GM11168 (cell line): Measurements from ENCODE around the gene C9orf78.

Experiments
- in situ Hi-C: fragments of 300-500 bp; cut with MboI; formaldehyde crosslinking; loops from one replicate; pipeline ENCODE4 v1.12.0; 2022; ENCODE audit warnings: low sequenced_read_pairs; ENCODE audit not compliant: unreplicated experiment

C9orf78 gene

DNA sequence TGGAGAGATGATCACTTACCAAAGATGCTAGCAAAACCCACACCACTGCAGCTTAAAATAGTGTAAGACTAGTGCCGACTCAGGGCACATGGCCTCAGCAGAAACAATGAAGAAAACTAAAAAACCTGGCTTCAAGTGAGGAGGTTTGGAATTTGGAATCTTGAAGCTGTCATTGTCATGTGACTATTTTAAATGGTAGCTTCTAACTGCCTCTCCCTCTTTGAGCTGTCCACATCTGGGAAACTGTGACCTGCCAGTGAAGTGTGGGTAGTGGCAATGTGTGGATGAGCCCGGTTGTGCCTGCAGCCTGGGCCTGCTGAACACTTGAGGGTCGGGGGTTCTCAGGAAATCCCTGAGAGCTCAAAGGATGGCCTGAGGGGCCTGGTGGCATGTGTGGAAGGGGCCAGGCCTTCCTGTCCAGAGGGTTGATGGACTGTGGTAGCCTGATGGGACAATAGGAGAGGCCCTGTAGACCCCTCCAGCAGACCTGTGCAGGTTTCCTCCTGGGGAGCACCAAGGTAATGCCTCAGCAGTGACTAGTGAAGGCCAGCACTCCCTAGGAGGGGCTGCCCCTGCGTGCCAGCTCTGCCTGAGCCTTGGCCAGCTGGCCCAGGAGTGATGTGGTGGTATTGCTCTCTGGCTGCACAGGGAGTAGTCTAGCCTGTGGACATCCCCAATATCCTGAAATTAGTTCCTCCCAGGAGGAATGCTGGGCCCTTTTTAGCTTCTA is 13.8 kb upstream of the C9orf78 start:
- in situ Hi-C loops: no loop called here

DNA sequence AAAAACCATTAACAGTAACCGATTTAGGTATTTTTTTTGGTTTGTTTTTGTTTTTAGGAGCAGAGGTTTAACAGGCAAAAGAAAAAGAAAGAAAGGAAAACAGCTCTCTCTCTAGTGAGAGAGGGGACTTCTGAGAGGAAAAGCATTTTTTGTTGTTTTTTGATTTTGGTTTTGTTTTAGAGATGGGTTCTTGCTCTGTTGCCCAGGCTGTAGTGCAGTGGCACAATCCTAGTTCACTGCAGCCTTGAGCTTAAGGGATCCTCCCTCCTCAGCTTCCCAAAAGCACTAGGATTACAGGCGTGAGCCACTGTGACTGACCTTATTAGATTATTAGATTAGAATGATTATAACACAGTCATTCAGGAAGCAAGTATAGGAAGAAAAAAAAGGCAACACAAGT is 10.3 kb upstream of the C9orf78 start:
- in situ Hi-C loops: no loop called here

DNA sequence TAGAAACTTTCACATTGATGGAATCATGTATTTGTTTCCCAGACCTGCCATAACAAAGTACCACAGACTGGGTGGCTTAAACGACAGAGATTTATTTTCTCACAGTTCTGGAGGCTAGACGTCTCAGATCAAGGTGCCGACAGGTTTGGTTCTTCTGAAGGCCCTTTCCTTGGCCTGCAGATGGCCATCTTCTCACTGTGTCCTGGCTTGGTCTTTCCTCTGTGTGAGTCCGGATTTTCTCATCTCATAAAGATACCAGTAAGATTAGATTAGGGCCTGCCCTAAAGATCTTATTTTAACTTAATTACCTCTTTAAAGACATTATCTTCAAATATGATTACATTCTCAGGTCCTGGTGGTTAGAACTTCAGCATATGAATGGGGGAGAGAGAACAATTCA is 6.0 kb upstream of the C9orf78 start:
- in situ Hi-C loops: no loop called here

DNA sequence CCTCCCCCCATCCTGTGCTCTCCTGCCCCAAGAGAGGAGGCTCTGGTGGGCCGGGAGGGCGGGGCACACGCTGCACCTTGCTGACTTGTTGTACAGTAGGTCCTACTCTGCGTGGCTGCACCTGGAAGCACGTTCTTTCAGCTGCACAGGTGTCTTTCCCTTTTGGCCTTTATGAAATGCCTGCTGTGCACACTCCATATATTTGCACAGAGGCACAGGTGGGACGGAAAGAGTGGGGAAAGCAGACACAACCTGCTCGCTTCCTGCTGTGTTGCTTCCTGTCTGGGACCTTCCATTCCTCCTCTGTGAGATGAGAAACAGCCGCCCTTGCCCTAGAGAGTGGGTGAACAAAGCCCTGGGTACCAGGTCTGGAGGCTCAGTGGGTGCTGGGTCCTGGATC is 5.0 kb upstream of the C9orf78 start:
- in situ Hi-C loops: no loop called here

DNA sequence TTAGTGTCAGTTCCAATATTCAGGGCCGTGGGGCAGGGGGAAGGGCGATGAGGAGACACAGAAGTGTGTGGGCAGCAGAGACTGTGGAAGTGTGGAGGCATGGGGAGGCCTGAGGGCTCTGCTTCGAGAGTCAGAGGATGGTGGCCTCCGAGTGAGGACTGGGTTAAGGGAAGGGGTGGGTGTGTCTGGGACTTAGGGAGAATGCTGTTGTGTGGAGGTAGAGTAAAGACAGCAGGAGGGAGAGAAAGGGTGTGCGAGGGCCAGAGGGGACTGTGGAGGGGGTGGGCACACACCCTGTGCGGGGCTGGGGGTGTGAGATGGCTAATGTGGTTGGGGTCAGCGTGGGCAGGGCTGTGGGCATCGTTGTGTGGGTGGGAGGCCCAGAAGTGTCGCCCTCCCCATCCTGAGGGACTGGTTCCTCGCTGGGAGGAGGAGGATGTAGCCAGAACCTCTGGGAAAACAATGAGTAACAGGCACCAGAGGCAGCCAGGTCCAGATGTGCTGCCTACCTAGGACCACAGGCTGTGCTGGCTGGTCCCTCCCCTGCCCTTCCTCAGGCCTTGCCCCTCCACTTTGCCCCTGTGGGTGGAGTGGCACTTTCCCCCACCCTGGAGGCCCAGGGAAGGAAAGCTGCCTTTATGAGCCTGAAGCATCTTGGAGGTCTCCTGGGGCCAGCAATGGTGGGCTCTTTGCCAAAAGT is 4.4 kb upstream of the C9orf78 start:
- in situ Hi-C loops: no loop called here

DNA sequence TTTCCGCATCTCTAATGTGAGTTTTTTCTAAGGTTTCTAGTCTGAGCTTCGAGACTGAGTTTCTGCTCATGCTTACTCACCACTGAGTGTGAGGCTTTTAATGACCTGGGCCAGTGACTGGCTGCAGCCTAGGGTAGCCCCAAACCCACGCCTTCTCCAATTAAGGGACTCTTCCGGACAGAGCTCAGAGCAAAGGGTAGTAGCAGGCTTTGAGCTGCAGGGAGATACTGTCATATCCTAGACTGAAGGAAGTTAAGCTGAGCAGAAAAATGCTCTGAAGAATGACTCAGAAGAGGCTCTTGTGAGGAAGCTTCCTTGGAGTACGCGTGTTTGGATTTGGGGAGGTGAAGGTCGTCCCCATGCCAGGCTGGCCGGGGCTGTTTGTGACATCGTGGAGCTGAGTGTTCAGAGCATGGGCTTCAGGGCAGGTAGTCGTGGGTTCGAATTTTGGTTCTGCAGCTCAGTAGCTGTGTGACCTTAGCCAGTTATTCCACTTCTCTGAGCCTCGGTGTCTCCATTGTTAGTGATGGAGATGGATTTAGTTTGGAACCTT is 3.7 kb upstream of the C9orf78 start:
- in situ Hi-C loops: no loop called here

DNA sequence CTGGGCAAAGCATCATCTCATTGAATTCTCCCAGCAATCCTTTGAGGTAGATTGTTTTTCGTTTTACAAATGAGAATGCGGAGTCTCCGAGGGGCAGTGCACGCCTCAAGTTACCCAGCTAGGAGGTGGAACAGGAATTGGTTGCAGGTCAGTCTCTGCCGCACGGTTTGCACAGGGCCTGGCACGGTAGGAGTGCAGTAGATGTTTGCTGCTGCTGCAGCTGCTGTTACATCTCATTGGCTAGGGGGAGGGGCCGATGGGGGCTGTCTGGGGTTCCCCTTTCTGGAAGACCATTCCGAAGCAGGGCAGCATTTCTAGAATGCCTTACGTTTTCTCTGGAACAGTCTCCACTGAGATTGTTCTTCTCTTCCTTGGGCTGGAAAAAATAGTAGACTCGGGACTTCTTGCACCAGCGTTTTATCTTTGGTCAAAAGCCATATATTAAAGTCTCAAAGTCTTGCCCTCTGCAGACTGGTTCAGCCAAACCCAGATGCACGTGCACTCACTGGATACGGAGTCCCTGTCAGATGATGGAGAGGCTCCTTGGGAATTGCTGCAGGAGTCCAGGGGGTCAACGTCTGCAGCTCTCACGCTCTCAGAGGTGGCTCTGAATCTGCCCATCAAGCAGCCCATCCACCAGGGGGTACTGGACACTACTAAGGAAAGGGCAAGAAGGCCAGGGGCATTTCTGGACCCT is 1.4 kb upstream of the C9orf78 start:
- in situ Hi-C loops: no loop called here

DNA sequence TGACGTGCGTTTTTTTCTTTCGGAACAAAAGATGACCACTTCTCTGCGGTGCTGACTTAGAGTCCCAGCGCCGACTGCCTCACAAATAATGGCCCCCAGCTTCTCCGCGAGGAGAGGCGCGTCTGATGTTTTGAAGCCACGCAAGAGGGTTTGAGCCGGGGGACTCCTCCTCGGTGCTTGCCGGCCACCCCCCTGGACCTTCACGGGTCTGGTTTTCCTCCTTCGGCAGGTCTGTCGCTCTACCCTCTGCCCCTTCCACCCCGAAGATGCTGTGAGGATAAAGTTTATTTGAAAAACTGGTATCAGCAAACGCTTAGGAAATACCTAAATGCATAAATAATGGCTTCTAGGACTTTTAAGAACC is 767 bp upstream of the C9orf78 start:
- in situ Hi-C loops: no loop called here

DNA sequence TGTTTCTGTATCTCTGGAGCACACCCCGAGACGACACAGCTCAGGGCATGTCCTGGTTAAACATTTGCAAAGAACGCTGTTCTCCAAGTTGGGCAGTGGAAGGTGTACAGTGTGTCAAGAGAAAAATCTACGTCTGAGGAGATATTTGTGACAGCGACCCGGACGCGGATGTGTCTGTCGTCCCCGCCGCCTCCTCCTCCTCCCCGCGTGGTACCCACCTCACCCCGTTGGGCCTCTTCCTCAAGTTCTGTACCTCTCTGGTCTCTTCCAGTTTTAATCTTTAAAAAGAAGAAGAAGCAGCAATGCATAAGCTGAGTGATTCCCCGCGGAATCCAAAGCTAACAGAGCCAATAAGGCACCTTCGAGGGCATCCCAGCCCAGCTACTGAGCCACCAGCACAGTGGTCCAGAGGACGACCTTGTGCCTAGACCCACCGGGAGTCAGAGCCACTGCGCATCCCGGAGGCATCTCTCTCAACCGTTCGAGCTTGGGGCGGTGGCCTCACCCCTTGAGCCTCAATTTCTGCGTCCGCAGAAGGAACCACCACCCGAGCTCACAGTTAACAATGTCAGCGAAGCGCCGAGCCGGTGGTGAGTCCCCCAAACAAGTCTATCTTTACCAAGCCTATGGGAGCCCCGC is 467 bp downstream of the C9orf78 start:
- in situ Hi-C loops: no loop called here

DNA sequence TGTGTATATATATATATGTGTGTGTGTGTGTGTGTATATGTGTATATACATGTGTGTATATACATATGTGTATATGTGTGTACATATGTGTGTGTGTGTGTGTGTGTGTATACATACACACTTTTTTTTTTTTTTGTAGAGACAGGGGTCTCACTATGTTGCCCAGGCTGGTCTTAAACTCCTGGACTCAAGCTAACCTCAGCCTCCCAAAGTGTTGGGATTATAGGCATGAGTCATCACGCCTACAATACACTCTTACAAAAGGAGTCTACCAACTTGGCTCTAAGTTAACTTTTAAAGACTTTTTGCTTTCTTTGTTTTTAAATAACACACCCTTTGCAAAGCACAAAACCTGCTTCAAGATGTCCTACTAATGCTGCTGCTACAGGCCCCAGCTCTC is 2.1 kb downstream of the C9orf78 start:
- in situ Hi-C loops: no loop called here

DNA sequence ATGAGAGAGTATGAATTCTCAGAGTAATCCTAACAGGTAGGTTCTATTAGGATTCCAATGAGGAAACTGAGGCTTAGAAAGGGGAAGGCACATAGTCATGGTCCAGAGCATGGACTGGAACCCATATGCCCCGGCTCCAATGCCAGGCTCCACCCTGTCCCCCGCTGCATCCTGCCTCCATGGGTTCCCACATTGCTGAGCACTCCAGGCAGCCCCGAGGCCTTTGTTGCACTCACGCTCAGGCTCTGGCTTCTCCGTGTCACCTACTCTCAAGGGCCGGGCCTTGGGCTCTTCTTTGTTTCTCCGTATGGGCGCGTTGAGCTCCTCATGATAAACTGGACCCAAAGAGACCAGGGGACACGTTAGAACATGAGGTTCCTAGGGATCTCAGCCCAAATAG is 6.1 kb downstream of the C9orf78 start:
- in situ Hi-C loops: no loop called here

DNA sequence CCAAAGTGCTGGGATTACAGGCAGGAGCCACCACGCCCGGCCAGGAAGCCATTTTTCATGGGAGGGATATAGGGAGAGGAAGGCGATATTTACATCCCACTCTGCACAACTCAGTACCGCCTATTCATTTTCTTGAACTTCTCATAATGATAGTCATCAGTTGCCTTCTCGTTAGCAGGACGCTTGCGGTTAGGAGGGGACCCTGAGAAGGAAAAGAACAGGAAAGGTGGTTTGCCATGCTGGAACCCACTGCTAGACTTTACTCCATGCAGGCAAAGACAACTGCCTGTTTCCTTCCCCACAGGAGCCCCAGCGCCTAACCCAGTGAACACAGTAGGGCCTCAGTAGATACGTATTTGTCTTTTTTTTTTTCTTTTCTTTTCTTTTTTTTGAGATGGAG is 7.0 kb downstream of the C9orf78 start:
- in situ Hi-C loops: no loop called here

DNA sequence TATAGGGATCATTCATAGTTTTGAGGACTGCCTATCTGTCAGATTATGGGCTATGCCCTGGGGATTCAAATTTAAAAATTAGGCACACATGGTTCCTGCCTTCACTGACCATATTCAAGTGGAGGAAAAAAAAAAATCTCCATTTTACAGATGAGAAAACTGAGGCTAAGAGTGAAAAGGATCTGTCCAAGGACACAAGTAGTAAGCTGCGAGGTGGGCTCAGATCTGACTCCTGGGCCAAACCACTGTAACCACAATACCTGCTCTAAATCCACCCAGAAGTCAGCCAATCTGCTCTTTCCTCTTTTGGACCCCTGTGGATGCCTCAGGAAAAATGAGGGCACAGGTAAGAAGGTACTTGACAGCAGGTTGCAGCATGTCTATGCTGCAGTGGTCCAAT is 8.3 kb downstream of the C9orf78 start:
- in situ Hi-C loops: no loop called here

DNA sequence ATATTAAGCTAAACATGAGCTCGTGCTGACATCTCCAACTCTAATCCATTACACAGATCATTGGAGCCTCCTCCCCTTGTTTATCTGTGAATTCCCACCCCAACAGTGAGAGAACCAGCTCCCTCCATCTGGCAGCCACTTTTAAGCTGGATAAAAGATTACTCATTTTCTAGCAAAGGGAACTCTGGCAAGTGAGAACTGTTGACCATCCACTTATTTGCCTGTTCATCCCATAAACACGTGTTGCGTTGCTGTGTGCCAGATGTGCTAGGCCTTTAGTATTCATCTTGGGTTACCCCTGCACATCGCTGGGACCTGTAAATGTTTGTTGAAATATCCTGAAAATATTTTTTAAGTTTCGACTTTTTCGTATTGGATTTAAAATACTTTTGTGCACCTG is 8.7 kb downstream of the C9orf78 start:
- in situ Hi-C loops: no loop called here

DNA sequence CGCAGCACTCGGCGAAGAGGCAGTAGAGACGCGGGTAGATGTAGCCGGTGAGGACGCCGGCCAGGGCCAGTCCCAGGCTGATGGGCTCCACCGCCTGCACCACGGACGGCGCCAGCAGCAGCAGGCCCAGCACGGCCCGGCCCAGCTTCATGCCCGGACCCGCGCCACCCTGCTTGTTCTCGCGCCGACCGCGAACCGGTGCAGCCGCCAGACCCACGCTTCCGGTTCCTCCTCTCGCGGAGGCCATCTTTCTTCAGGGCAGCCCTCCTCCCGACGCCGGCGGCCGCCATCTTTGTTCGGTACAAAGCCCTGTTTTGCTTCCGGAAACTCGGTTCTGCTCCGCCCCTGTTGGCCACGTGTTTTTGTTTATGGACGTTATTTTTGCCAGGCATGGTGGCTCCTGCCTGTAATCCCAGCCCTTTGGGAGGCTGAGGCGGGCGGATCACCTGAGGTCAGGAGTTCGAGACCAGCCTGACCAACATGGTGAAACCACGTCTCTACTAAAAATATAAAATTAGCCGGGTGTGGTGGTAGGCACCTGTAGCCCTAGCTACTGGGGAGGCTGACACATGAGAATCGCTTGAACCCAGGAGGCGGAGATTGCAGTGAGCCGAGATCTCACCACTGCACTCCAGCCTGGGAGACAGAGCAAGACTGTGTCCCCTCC is 11.0 kb downstream of the C9orf78 start, which contains the start of gene TOR1A:
TOR1A (minus strand) TSS at position 202 of the 667 bp plus-strand sequence; CDS start at position 151, 51 bp downstream.
- in situ Hi-C loops: no loop called here

DNA sequence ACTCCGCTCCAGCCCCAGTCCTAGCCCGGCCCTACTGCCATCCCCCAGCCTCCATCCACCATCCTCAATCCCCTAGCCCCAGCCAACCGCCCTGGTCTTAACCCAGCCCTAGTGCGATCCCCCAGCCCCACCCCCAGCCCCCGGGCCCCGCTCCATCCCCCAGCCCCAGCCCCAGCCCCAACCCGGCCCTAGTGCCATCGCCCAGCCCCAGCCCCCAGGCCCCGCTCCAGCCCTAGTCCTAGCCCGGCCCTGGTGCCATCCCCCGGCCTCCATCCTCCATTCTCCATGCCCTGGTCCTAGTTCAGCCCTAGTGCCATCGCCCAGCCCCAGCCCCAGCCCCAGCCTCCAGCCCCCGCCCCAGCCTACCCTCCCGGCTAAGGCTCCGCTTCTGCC is 11.5 kb downstream of the C9orf78 start:
- in situ Hi-C loops: no loop called here

DNA sequence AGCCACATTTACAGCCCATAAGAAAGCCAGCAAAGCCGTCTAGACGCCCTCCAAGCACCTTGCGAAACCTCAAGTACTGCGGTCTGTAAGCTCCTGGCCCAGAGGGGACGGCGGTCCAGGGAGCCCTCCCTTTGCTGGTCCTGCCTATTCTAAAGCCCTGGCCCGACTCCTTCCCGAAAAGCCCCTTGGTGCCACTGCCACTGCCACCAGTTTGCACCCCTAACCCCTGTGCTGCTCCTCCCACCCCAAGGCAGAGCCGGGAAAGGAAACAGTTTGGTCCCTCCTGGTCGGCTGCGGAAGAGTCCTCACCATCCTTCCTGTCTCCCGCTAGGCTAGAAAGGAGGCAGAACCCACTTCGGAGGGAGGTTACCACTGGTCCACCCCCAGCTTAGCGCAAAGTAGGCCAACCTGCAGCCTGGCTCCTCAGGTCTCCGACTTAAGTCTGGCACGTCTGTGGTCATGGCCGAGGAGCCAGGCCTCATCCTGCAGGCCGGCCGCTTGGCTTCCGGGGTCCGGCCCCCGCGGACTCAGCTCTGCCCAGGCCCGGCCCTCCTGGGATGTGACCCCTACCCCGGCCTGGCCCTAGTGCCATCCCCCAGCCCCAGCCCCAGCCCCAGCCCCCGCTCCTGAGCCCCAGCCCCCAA is 12.1 kb downstream of the C9orf78 start:
- in situ Hi-C loops: no loop called here

DNA sequence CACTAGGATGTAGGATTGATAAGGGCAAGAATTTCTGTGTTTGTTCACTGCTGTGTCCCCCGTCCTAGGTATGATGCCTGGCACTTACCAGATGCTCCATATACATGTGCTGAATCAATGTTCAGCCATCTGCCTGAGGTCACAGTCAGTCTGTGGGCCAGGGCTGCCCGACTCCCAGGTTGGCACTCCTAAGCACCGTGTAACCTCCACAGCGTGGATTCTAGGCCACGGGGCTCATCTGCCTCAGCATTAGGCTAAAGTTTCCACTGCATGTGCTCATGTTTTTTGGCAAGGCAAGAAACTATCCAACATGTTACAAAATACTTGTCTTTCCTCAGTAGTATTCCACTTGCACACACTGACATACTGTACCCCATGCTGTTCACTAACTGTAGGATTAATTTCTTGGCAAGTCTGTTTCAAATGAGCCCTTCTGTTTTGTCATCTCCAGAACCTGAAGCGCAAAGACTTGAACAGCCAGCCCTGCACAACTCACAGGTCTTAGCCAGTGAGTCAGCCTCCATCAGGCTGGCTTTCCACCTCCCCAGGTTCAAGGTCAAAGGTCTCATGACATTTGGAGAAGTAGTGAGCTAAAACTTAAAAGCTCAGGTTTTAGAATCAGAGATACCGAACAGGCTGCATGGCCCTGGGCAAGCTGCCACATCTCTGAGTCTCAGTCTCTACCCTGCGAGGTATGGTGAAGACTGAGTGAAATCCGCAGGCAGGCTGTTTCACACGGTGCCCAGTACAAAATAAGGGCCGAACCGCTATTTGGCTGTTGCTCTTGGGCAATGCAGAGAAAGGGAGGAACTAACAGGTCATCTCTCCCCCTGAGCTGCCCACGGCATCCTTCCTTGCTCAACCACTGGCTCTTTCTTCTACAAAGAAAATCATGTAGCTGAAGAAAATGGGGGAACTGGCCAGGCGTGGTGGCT is 18.3 kb downstream of the C9orf78 start:
- in situ Hi-C loops: no loop called here

DNA sequence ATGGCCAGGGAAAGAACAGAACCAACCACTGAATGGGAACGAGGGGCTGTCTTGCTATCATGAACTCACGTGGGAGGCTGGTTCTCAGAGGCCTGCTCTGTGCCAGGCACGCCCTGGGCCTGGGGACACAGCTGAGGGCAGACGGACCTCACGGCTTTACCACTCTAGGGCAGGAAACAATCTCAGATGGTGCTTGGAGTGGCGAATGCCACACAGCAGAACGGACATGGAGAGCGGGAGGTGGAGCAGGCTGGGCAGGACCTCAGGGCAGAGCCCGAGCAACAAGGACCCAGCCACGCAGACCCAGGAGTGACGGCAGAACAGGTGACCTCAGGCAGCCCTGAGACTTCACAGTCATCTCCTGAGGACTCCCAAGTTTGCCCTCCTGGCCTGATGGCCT is 19.8 kb downstream of the C9orf78 start:
- in situ Hi-C loops: no loop called here
